ENCODE data around the gene COX14. TPM values are rescaled to one million over a fixed set of nuclear protein-coding genes. Genes with fewer than 3 reads are reported as not detected.
A peak's percentile ranks its signal among the peaks of the same experiment; 100 is the strongest.

Gene COX14
- total RNA-seq (2021) = 31.2 and 31.9 TPM in 2 replicates
- long read RNA-seq, transcript COX14-203 (2 exons, 739 nt) = major isoform, 6 of 6 reads
- long read RNA-seq, partial matches to known transcripts = 0 of 6 reads
- long read RNA-seq, other reads (novel, unspliced or antisense) = 0 of 6 reads

DNA sequence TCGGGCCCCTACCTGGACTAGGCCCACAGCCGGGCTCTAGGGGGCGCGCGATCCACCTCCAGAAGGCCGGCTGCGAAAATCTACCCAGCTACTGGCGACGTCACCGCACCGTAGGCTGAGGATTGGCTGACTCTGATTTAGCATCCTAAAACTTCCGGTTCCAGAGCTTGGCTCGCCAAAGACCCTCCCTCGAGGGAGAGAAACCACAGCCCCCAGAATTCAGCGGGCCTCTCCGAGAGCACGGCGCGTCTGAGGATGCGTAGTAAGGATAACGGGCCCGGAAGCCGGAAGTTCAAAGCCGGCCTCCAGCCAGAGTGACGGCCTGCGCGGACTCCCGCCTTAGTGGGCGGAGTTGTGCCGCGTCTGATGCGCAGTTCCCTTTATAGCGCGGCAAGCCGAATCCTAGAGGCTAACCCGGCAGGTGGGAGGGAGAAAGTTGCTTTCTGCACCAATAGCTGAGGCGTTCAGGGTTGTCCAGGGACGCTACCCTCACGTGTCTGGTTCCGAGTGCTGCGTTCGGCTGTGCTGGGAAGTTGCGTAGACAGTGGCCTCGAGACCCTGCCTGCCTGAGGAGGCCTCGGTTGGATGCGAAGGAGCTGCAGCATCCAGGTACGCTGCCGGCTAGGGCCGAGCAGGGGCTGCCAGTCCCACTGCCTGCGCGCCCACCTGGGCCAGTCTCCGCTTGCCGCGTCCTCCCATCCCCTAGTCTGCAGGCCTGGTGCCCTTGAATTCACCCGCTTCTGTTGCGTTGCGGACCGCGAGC lies at the start of gene COX14:
COX14 (plus strand) TSS at position 544 of the 763 bp plus-strand sequence. CDS start 7,808 bp downstream, outside the sequence.
- Histone ChIP-seq H3K9ac (ENCODE audit: extremely low read depth, insufficient read length, low read length) (peak within 1 kb of the TSS; percentile 34), H3K18ac (ENCODE audit: insufficient read length, low read depth, low read length) (peak within 1 kb of the TSS; percentile 0), H4K8ac (replicated peaks; ENCODE audit: insufficient read length, low read depth, low read length) (no peak within 1 kb of the TSS), H3K4me1 (ENCODE audit: insufficient read depth, low read length) (peaks cover 10% of the 10 kb centered on the region; the same call in 1 of the 2 replicates), H2BK5ac (ENCODE audit: insufficient read length, low read length) (no peak within 1 kb of the TSS), H3K27ac (ENCODE audit: insufficient read length, low read depth, low read length) (peak within 1 kb of the TSS; percentile 4), H2BK12ac (ENCODE audit: insufficient read length, low read depth, low read length) (no peak within 1 kb of the TSS), H3K79me2 (ENCODE audit: insufficient read depth, low read length) (no peaks in the 10 kb centered on the region), H4K5ac (ENCODE audit: insufficient read length, low read depth, low read length) (no peak within 1 kb of the TSS), H3K4me2 (ENCODE audit: insufficient read depth, insufficient read length, low read length) (peak within 1 kb of the TSS; percentile 52), H3K4ac (ENCODE audit: low read depth, low read length) (no peak within 1 kb of the TSS), H2BK20ac (ENCODE audit: low read depth, low read length, poor library complexity, severe bottlenecking) (no peak within 1 kb of the TSS), H4K91ac (ENCODE audit: insufficient read length, low read depth, low read length) (no peak within 1 kb of the TSS), H2AK5ac (ENCODE audit: insufficient read length, low read length) (no peak within 1 kb of the TSS), H3K27me3 (ENCODE audit: insufficient read depth, low read length) (no peaks in the 10 kb centered on the region), H3K56ac (ENCODE audit: insufficient read length, low read depth, low read length) (no peak within 1 kb of the TSS), H3K23ac (ENCODE audit: insufficient read length, low read depth, low read length) (no peak within 1 kb of the TSS), H3K23me2 (ENCODE audit: insufficient read length, low read depth, low read length, poor library complexity, severe bottlenecking) (peaks cover 3% of the 10 kb centered on the region), H4K20me1 (ENCODE audit: control insufficient read depth, insufficient read depth, insufficient read length) (no peaks in the 10 kb centered on the region), H3K79me1 (ENCODE audit: insufficient read depth, low read depth, low read length, poor library complexity, severe bottlenecking) (peaks cover 3% of the 10 kb centered on the region), H3K9me3 (ENCODE audit: control insufficient read depth, low read depth, low read length) (no peaks in the 10 kb centered on the region), H3T11ph (ENCODE audit: low read length) (no peak within 1 kb of the TSS), H2AFZ (ENCODE audit: low read length) (no peak within 1 kb of the TSS), H3K14ac (ENCODE audit: insufficient read depth, low read length) (peak within 1 kb of the TSS; percentile 13; the same call in 1 of the 2 replicates), H2BK120ac (ENCODE audit: low read depth, low read length, poor library complexity, severe bottlenecking) (no peak within 1 kb of the TSS), H2BK15ac (ENCODE audit: low read depth, low read length) (no peak within 1 kb of the TSS)
- Mint-ChIP-seq H3K9me3 (no peaks in the 10 kb centered on the region), H3K27me3 (ENCODE audit: low read depth) (no peaks in the 10 kb centered on the region; the same call in 1 of the 2 replicates), H3K36me3 (ENCODE audit: insufficient read depth in 1 of 3, low read depth in 3 of 3) (peaks cover 2 to 6% (median 3%) of the 10 kb centered on the region in 3 experiments; a peak in 4 of 7 replicates), H3K4me1 (peaks cover 15 to 26% of the 10 kb centered on the region in 2 experiments), H3K27ac (peak within 1 kb of the TSS; percentile 88 to 99 (median 97)), H3K4me3 (peak within 1 kb of the TSS; percentile 93 to 94)
- TF ChIP-seq, protein P1, sequence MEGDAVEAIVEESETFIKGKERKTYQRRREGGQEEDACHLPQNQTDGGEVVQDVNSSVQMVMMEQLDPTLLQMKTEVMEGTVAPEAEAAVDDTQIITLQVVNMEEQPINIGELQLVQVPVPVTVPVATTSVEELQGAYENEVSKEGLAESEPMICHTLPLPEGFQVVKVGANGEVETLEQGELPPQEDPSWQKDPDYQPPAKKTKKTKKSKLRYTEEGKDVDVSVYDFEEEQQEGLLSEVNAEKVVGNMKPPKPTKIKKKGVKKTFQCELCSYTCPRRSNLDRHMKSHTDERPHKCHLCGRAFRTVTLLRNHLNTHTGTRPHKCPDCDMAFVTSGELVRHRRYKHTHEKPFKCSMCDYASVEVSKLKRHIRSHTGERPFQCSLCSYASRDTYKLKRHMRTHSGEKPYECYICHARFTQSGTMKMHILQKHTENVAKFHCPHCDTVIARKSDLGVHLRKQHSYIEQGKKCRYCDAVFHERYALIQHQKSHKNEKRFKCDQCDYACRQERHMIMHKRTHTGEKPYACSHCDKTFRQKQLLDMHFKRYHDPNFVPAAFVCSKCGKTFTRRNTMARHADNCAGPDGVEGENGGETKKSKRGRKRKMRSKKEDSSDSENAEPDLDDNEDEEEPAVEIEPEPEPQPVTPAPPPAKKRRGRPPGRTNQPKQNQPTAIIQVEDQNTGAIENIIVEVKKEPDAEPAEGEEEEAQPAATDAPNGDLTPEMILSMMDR (conservative IDR thresholded peaks at IDR 0.05) = peak; percentile 96
- whole genome bisulfite sequencing (ENCODE audit: extremely low coverage, insufficient read length, low lambda C conversion rate) = no CpG with 5 or more reads among the region's 59 CpGs
- DNase-seq = peak; percentile 100

Measured in H9 (cell line).